HL-60 (cell line): ENCODE data around the gene CTNS.

ENCODE experiments used
- CTCF ChIP-seq: IDR thresholded peaks from one replicate; pipeline ENCODE4 v1.5.1; 2011; ENCODE audit warnings: low read length, control low read depth, inconsistent platforms; ENCODE audit not compliant: insufficient read depth
- GABPA ChIP-seq: IDR thresholded peaks from 2 replicates; pipeline ENCODE4 v1.6.1; 2012; ENCODE audit warnings: low read depth
- POLR2AphosphoS5 ChIP-seq: IDR thresholded peaks from 2 replicates; pipeline ENCODE4 v1.6.1; 2012; ENCODE audit warnings: low read depth
- REST ChIP-seq: IDR thresholded peaks from 2 replicates; pipeline ENCODE4 v1.6.1; 2012; ENCODE audit warnings: low read depth; ENCODE audit not compliant: insufficient replicate concordance

- TF ChIP-seq CTCF = no peak
- TF ChIP-seq POLR2AphosphoS5 = no peak
- TF ChIP-seq REST = no peak
- TF ChIP-seq GABPA = no peak
These were observed 20.4 kb downstream of the CTNS start for GRCh38 chr17:3656755-3657587.
